Fibroblast of villous mesenchyme (primary cell): ENCODE results near the gene FBXO42. TPM values are rescaled to one million over a fixed set of nuclear protein-coding genes. Genes with fewer than 3 reads are reported as not detected.
"Not testable (repeated sequence)": the region's sequence is repeated elsewhere in the genome, so short reads cannot be mapped to it uniquely, and the experiment has no call there.

Experiments used
- DNase-seq: peaks from one replicate; pipeline ENCODE4 v3.0.0-alpha.2; 2010; ENCODE audit warnings: low read depth
- H3K4me3 ChIP-seq: 2 replicates; pipeline ENCODE4 v1.5.1; 2011; ENCODE audit warnings: low read depth, mild to moderate bottlenecking, low read length
- CTCF ChIP-seq: IDR thresholded peaks from 2 replicates; pipeline ENCODE4 v1.5.1; 2012; ENCODE audit warnings: low read depth, mild to moderate bottlenecking, low read length; ENCODE audit not compliant: insufficient read depth
- total RNA-seq: library from RNA; depleted of rRNA; stranded (reverse); fragments of >200 nt; gene quantifications from 2 replicates; pipeline ENCODE4 v1.2.3, GENCODE V29; 2012

The FBXO42 gene
- total RNA-seq, 1 donor = 16.0 TPM

- no peak for TF ChIP-seq CTCF
- H3K4me3 ChIP-seq = peak overlapping the region; percentile 82
- no peak for DNase-seq
Measured at GRCh38 chr1:16352842-16353535, 709 bp upstream of the FBXO42 start.

GRCh38 chr1:16351456-16351993 lies 755 bp downstream of the FBXO42 start:
- peak overlapping the region; percentile 82 for H3K4me3 ChIP-seq
- peak; percentile 56 for DNase-seq
- no peak for TF ChIP-seq CTCF

- peak; percentile 42 for DNase-seq
- H3K4me3 ChIP-seq = no peak overlapping the region
- no peak for TF ChIP-seq CTCF
Measured at GRCh38 chr1:16349847-16350406, 2.4 kb downstream of the FBXO42 start.

- H3K4me3 ChIP-seq = no peak overlapping the region
- TF ChIP-seq CTCF = no peak
- DNase-seq = peak; percentile 94
Measured at GRCh38 chr1:16348414-16349182, 3.7 kb downstream of the FBXO42 start.

- DNase-seq = not testable (repeated sequence)
Measured at GRCh38 chr1:16343276-16343675, 9.0 kb downstream of the FBXO42 start.

GRCh38 chr1:16342331-16343062 lies 9.8 kb downstream of the FBXO42 start:
- no peak for TF ChIP-seq CTCF
- H3K4me3 ChIP-seq = no peak overlapping the region
- DNase-seq = no peak

More at GRCh38 chr1:16343276-16343675, 9.0 kb downstream of the FBXO42 start:
- H3K4me3 ChIP-seq = not testable (repeated sequence)

GRCh38 chr1:16340673-16341072 lies 11.6 kb downstream of the FBXO42 start:
- no peak overlapping the region for H3K4me3 ChIP-seq
- no peak for TF ChIP-seq CTCF
- no peak for DNase-seq
